ENCODE measurements around the gene RAB11A. TPM values are rescaled to one million over a fixed set of nuclear protein-coding genes. Genes with fewer than 3 reads are reported as not detected.

RAB11A gene
- total RNA-seq, 1 donor from 2014 or later = 458 TPM

- no peak for ATAC-seq
Measured at GRCh38 chr15:65887565-65887964, 18.3 kb downstream of the RAB11A start.

- no peak for ATAC-seq
Measured at GRCh38 chr15:65888981-65889380, 19.7 kb downstream of the RAB11A start.

GRCh38 chr15:65893060-65893459 is 23.8 kb downstream of the RAB11A start:
- ATAC-seq = no peak

GRCh38 chr15:65896236-65896635 is 26.9 kb downstream of the RAB11A start:
- ATAC-seq = no peak

- no peak for ATAC-seq
Measured at GRCh38 chr15:65900488-65900887, 31.2 kb downstream of the RAB11A start.

- ATAC-seq = no peak
Measured at GRCh38 chr15:65901336-65901735, 32.0 kb downstream of the RAB11A start.

GRCh38 chr15:65901836-65902235 is 32.5 kb downstream of the RAB11A start:
- ATAC-seq = no peak

- peak; percentile 95 for ATAC-seq
Measured at GRCh38 chr15:65902373-65902772, 33.1 kb downstream of the RAB11A start.

GRCh38 chr15:65903296-65904073 is 34.2 kb downstream of the RAB11A start:
- no peak for ATAC-seq

GRCh38 chr15:65904301-65904700 is 35.0 kb downstream of the RAB11A start:
- ATAC-seq = no peak

- ATAC-seq = peak; percentile 64
Measured at GRCh38 chr15:65906396-65906795, 37.1 kb downstream of the RAB11A start.

- no peak for ATAC-seq
Measured at GRCh38 chr15:65907661-65908060, 38.4 kb downstream of the RAB11A start.

- ATAC-seq = no peak
Measured at GRCh38 chr15:65908876-65909275, 39.6 kb downstream of the RAB11A start.

GRCh38 chr15:65909831-65910230 is 40.5 kb downstream of the RAB11A start:
- ATAC-seq = no peak

GRCh38 chr15:65910341-65910740 is 41.0 kb downstream of the RAB11A start:
- ATAC-seq = no peak

GRCh38 chr15:65912235-65912634 is 42.9 kb downstream of the RAB11A start:
- no peak for ATAC-seq

- ATAC-seq = no peak
Measured at GRCh38 chr15:65913631-65914199, 44.4 kb downstream of the RAB11A start.

GRCh38 chr15:65914386-65914785 is 45.1 kb downstream of the RAB11A start:
- ATAC-seq = no peak

- no peak for ATAC-seq
Measured at GRCh38 chr15:65914981-65915925, 46.0 kb downstream of the RAB11A start.

- peak; percentile 2 for ATAC-seq
Measured at GRCh38 chr15:65916041-65916663, 46.9 kb downstream of the RAB11A start.

GRCh38 chr15:65916664-65917406 is 47.5 kb downstream of the RAB11A start:
- ATAC-seq = peak; percentile 40

GRCh38 chr15:65917407-65917756 is 48.1 kb downstream of the RAB11A start:
- no peak for ATAC-seq

Measured in esophagus mucosa (tissue), 1 donor.